Heart left ventricle (tissue), 16 donors: ENCODE measurements around the gene ZC3H13. TPM values are rescaled to one million over a fixed set of nuclear protein-coding genes. Genes with fewer than 3 reads are reported as not detected.

Source experiments
- ATAC-seq, 4 donors: fragments of 200-7000 bp; cut with Tn5 transposase; one replicate each; pipeline ENCODE4 v1.9.1; 2020 to 2022; ENCODE audit warnings: moderate library complexity in 4 of 4, mild to moderate bottlenecking in 3 of 4, moderate number of reproducible peaks in 1 of 4
- DNase-seq, 5 donors: peaks; one replicate each; pipeline ENCODE4 v3.0.0-alpha.2; 2020
- H3K27ac ChIP-seq, 12 donors: fragments of 200-600 bp; sonication (generic) in 4 of 12; one replicate each; pipeline versions ENCODE4 v1.5.0 to v1.8.0; 2016 to 2022; ENCODE audit warnings: mild to moderate bottlenecking in 2 of 12
- H3K27me3 ChIP-seq, 9 donors: fragments of 200-600 bp; sonication (generic) in 2 of 9; one replicate each; pipeline versions ENCODE4 v1.5.1 to v1.8.0; 2016 to 2022; ENCODE audit warnings: mild to moderate bottlenecking in 3 of 9
- H3K36me3 ChIP-seq, 9 donors: fragments of 200-600 bp; sonication (generic) in 2 of 9; one replicate each; pipeline versions ENCODE4 v1.5.0 to v1.8.0; 2018 to 2022; ENCODE audit warnings: mild to moderate bottlenecking in 2 of 9
- H3K4me1 ChIP-seq, 12 donors: fragments of 200-600 bp; sonication (generic) in 4 of 12; one replicate each; pipeline versions ENCODE4 v1.5.0 to v1.8.0; 2016 to 2022; ENCODE audit warnings: mild to moderate bottlenecking in 3 of 12
- H3K4me3 ChIP-seq, 12 donors: fragments of 200-600 bp; sonication (generic) in 4 of 12; one replicate each; pipeline versions ENCODE4 v1.5.0 to v1.8.0; 2017 to 2022; ENCODE audit warnings: mild to moderate bottlenecking in 9 of 12, moderate library complexity in 4 of 12
- H3K9me3 ChIP-seq, 12 donors: fragments of 200-600 bp; sonication (generic) in 4 of 12; one replicate each; pipeline versions ENCODE4 v1.5.0 to v1.8.0; 2016 to 2022; ENCODE audit warnings: mild to moderate bottlenecking in 1 of 12
- POLR2A ChIP-seq, 2 donors: fragments of 450-650 bp; IDR thresholded peaks; one replicate each; pipeline ENCODE4 v1.6.1; 2017; ENCODE audit warnings: antibody characterized with exemption in 2 of 2, mild to moderate bottlenecking in 2 of 2, moderate library complexity in 2 of 2
- WGBS, 4 donors: extraction: QIAGEN DNeasy Blood & Tissue Kit in 2 of 4; methylation state at CpG; one replicate each; pipeline versions ENCODE4 v1.1.5 to v1.1.7; 2013 to 2018; 5-methylcytosine and 5-hydroxymethylcytosine counted together
- intact Hi-C, 10 donors: fragments of 100-400 bp; cut with DNase I; formaldehyde crosslinking; loops; one replicate each; pipeline versions ENCODE4 v1.11.1 to v1.14.2; 2022
- polyA plus RNA-seq, 2 donors: library from polyadenylated mRNA; stranded (reverse); fragments of 200-250 nt; gene quantifications; one replicate each; pipeline ENCODE4 v1.2.3, GENCODE V29; 2013
- total RNA-seq, 9 donors: library from RNA; depleted of rRNA in 2 of 9; stranded (reverse); fragments of >200 nt in 2 of 9; fragmentation: NEBNext Ultra II Directional in 3 of 9; extraction: Animal tissue kit (Norgen Biotek cat#: 25700) in 3 of 9; gene quantifications; one replicate each; pipeline versions ENCODE4 v1.1.0 to v1.2.4, GENCODE V29; 2016 to 2023
- TF ChIP-seq, protein P1 (sequence below), 12 donors: fragments of 200-600 bp; sonication (generic) in 4 of 12; IDR thresholded peaks; one replicate each; pipeline versions ENCODE4 v1.5.0 to v1.8.0; 2018 to 2022; ENCODE audit warnings: antibody characterized with exemption in 12 of 12, mild to moderate bottlenecking in 5 of 12
- donor health status: ischemic (EF 13 %, LVEDD 7.1; RV severe dilation, severe dysfunction).
- donor health status: healthy with polysubstance abuse.
- donor health status: DM: no; HTN: yes; CAD: no.
- donor health status: DM: no; HTN: no; CAD: no.
- donor health status: ischemic (EF 25% LVEDD 6.9; RV normal size, moderate dysfunction).
- donor health status: ischemic (EF 25% LVEDD 5.7; RV mildly dilated, moderate dysfunction).
- donor health status: healthy.
- donor health status: DM: yes; HTN: yes; CAD: no.
- donor health status: ischemic (EF 35%, LVEDD 5.7; RV mildly dilated, moderate dysfunction).
- donor health status: nonischemic (EF 11% LVEDD 7.7; RV severe dilation, severe dysfunction).
- donor health status: DM: yes; HTN: yes; CAD: no.
- donor health status: PGD.
- donor health status: ischemic (EF 29% LVEDD 5.4; RV normal size, mild dysfunction).
- donor health status: nonischemic (EF 23%, LVEDD 6.1; RV moderate dilation, normal function).

The ZC3H13 gene
- total and polyA plus RNA-seq, 11 donors: 14.6 to 53.3 (median 36.7) TPM

DNA sequence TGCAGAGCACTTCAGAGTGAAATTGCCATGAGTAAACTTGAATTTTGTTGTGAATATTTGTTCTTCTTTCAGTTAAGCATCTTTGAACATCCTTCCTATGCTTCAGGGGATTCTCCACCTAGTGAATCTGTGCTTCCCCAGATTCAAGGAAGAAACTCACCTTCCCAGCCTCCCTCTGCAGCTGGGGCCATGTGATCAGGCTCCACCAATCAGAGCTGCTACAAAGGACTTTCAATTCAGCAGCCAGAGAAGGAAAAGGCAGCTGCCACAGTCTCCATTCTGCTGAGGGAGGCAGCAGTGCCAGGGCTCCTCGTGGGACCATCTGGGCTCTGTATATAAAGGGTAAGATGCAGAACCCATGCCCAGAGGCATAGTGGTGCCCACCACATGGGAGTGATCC, 111.3 kb downstream of the ZC3H13 start:
- DNase-seq (no peak), ATAC-seq (no peak)
- intact Hi-C loops: no loop called here
- TF ChIP-seq, protein P1, sequence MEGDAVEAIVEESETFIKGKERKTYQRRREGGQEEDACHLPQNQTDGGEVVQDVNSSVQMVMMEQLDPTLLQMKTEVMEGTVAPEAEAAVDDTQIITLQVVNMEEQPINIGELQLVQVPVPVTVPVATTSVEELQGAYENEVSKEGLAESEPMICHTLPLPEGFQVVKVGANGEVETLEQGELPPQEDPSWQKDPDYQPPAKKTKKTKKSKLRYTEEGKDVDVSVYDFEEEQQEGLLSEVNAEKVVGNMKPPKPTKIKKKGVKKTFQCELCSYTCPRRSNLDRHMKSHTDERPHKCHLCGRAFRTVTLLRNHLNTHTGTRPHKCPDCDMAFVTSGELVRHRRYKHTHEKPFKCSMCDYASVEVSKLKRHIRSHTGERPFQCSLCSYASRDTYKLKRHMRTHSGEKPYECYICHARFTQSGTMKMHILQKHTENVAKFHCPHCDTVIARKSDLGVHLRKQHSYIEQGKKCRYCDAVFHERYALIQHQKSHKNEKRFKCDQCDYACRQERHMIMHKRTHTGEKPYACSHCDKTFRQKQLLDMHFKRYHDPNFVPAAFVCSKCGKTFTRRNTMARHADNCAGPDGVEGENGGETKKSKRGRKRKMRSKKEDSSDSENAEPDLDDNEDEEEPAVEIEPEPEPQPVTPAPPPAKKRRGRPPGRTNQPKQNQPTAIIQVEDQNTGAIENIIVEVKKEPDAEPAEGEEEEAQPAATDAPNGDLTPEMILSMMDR (IDR thresholded peaks at IDR 0.05): no peak
- no peak for TF ChIP-seq POLR2A (IDR thresholded peaks at IDR 0.05)
- WGBS, 4 donors: 58 to 88% (median 65%) methylated on average over 1 of the region's 1 CpG
- H3K27me3 ChIP-seq: peaks cover 0 to 5% (median 0%) of the 10 kb centered on the region in 9 donors
- no peaks in the 10 kb centered on the region for H3K36me3 ChIP-seq
- no peak overlapping the region for H3K4me3 ChIP-seq
- H3K27ac ChIP-seq: no peak overlapping the region
- no peaks in the 10 kb centered on the region for H3K4me1 ChIP-seq
- H3K9me3 ChIP-seq: no peaks in the 10 kb centered on the region

DNA sequence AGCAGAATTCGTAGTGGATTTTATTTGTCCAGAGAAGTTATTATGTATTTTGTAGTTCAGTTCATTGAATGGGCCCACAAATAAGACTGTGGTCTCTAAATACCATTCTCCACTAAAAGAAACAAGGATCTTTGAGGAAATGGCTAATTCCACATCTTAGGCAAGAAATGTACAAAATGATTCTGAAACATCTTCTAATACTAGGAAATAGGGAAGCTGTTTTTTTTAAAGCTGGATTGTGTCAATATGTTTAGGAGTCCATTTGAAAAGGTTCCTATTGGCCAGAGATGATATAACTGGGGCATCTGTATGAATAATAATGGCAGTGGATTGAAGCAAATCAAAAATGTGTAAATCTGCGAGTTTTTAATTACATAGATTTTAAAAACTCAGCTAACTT, 112.5 kb downstream of the ZC3H13 start:
- no peak for ATAC-seq
- no peaks in the 10 kb centered on the region for H3K36me3 ChIP-seq
- intact Hi-C loops: no loop called here
- H3K4me1 ChIP-seq: no peaks in the 10 kb centered on the region
- no peaks in the 10 kb centered on the region for H3K9me3 ChIP-seq
- H3K27ac ChIP-seq: no peak overlapping the region
- no peak for TF ChIP-seq POLR2A (IDR thresholded peaks at IDR 0.05)
- TF ChIP-seq, protein P1 (IDR thresholded peaks at IDR 0.05): no peak
- DNase-seq: no peak
- no peak overlapping the region for H3K4me3 ChIP-seq
- H3K27me3 ChIP-seq: peaks cover 0 to 5% (median 0%) of the 10 kb centered on the region in 9 donors
- 86 to 94% (median 88%) methylated on average over 2 of the region's 2 CpGs for WGBS, 4 donors

DNA sequence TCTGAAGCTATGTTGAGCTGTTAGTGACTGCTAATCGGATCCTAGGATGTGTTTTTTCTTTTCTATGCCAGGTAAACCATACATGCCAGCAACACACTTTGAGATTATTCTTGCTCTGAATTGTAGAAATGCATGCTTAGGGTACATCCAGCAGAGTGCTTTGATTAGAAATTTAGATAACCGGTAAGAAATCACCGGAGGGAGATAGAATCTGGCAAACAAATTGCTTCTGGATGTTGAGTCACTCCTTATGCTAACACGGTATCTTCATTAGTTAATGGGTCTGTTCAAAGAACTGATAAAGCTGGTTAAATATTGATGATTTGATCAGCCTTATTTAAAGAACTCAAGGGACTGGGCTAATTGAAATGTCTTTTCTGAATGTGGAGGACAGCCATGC, 115.9 kb downstream of the ZC3H13 start:
- ATAC-seq: no peak
- H3K4me3 ChIP-seq: no peak overlapping the region
- no peak overlapping the region for H3K27ac ChIP-seq
- peaks cover 0 to 18% (median 0%) of the 10 kb centered on the region in 12 donors for H3K4me1 ChIP-seq
- TF ChIP-seq, protein P1 (IDR thresholded peaks at IDR 0.05): no peak
- no peak for TF ChIP-seq POLR2A (IDR thresholded peaks at IDR 0.05)
- intact Hi-C loops: no loop called here
- H3K36me3 ChIP-seq: no peaks in the 10 kb centered on the region
- DNase-seq: no peak
- peaks cover 0 to 7% (median 0%) of the 10 kb centered on the region in 9 donors for H3K27me3 ChIP-seq
- H3K9me3 ChIP-seq: no peaks in the 10 kb centered on the region
- WGBS, 4 donors: 44 to 68% (median 55%) methylated on average over 4 of the region's 4 CpGs

- H3K27me3 ChIP-seq: peaks cover 0 to 17% (median 0%) of the 10 kb centered on the region in 9 donors
Measured at GRCh38 chr13:45934283-45934682, 118.3 kb downstream of the ZC3H13 start.

More at GRCh38 chr13:45934283-45934682, 118.3 kb downstream of the ZC3H13 start:
- Histone ChIP-seq H3K4me1 (peaks cover 0 to 18% (median 0%) of the 10 kb centered on the region in 12 donors), H3K4me3 (no peak overlapping the region), H3K9me3 (no peaks in the 10 kb centered on the region), H3K36me3 (no peaks in the 10 kb centered on the region), H3K27ac (no peak overlapping the region)
- ATAC-seq (no peak), DNase-seq (no peak)
- intact Hi-C loops: no loop called here
- 80 to 88% (median 84%) methylated on average over 5 of the region's 5 CpGs for WGBS, 4 donors
- TF ChIP-seq POLR2A (IDR thresholded peaks at IDR 0.05): no peak
- TF ChIP-seq, protein P1 (IDR thresholded peaks at IDR 0.05): no peak
